Activated T-cell treated with anti-CD3 and anti-CD28 coated beads for 4 hours (primary cell): ENCODE measurements around the gene SERINC3.
"Not testable (repeated sequence)": the region's sequence is repeated elsewhere in the genome, so short reads cannot be mapped to it uniquely, and the experiment has no call there.

Experiments
- DNase-seq: peaks from one replicate; pipeline ENCODE4 v3.0.0-alpha.2; 2020

SERINC3 gene

DNA sequence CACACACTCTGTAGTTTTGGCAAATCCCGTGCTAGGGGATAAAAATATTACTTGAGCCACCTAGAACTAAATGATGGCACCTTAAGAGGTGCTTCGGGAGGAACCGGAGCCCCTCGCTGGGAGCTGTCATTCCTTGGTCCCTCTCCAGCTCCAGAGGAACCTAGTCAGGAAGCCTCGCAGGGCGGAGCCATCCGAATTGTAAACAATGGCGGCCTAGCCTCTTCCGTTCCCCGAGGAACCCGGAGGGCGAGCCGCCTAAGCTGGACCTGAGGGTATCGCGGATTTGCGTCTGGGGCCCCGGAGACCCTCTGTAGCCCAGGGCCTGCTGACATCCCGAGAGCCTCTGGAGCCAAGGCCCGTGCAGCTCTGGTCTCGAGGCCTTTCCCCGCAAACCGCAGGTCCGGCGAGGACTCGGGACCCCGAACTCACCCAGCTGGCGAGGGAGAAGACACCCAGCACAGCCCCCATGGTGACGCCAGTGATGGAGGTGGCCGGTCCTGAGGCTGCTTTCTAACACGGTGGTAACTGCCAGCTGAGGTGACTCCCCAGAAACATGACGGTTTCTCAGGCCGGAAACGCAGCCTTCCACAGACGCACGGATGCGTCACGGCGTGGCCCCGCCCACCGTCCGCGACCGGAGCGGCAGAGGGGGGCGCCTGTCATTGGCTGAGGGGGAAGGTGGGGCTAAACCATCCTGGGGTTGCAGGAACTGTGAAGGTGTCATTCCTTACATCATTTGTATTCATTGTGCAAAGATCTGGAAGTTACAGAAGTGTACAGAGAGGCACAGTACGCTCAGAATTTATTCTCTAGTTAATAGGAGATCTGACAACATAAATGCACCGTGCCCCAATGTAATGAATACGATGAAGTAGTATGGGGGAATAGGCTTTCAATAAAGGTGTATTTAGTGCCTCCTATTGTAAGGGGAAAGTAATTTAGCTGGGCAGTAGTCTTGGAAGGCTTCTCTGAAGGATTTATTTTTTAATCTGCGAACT, at the start of gene SERINC3:
TSS of gene SERINC3 (minus strand) at position 587 of the 998 bp plus-strand sequence. CDS start at position 468, 119 bp downstream.
- DNase-seq: peak; percentile 96

DNA sequence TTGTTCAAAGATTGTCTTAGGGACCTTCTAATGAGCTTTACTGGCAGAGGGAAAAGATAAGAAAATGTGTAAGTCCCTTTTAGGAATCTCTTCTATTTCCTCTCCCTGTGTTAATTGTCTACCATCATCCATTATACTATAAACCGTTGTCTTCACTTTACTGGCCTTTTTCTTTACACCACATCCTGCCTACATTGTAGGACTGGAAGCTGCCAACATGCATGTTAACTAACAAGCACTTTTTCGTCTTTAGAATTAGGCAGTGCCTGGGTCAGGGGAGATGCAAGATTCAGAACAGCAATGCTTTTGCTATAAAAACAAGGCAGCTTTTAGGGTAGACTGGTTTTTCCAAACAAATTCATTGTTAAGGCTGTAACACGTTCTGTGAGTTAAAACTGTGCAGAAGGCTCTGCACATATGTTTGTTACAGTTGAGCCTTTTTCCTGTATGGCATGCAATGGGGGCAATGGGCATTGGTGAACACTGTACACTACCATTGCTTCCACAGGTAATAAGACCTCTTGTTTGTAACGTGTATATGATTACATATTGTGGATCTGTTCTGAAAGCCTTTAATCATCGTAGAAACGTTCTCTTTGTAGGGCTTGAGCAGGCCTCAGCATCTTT, 49.6 kb upstream of the SERINC3 start:
- no peak for DNase-seq

DNA sequence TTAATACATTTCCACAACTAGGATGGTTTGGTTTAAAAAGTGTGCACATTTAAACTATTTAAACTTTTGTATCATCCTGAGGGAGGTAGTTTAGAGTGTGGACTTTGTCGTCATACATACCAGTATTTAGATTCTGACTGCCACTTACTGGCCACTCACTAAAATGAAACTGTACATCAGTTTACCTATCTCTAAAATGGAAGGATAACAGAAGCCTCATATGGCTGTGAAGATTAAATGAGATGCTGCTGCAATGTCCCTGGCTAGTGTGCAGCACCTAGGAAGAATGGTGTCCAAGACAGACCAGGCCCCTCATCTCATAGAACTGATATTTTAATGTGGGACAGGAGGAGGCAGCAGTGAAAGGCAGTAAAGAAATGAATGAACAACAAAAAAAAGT, 48.5 kb upstream of the SERINC3 start:
- no peak for DNase-seq

DNA sequence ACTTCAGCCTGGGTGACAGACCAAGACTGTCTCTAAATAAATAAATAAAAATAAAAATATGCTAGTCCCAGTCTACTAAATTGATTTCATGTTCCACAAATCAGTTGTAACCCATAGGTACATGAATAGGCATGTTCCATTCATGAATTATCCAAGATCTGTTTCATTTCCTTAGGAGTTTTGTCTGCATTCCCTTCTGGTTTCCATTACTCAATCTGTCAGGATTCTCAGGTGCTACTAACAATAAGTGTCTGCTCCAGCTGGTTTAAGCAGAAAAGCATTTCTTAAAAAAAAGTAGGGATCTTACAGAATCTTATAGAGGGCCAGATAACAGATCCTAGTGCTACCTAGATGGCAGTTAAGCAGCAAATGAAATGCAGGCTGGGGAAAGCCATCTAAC, 44.9 kb upstream of the SERINC3 start:
- DNase-seq: no peak

DNA sequence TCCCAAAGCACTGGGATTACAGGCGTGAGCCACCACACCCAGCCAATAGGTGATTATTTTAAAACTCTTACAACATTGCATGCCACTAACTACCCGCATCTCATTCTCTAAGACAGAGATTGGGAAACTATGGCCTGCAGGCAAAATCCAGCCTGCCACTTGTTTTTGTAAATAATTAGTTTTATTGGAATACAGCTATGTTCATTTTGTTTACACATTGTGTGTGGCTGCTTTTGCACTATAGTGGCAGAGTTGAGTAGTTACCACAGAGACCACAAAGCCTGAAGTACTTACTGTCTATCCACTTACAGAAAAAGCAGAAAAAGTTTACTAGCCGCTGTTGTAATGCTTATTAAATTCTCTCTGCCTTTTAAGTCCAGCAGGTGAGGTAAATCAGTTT, 44.1 kb upstream of the SERINC3 start:
- DNase-seq: no peak

DNA sequence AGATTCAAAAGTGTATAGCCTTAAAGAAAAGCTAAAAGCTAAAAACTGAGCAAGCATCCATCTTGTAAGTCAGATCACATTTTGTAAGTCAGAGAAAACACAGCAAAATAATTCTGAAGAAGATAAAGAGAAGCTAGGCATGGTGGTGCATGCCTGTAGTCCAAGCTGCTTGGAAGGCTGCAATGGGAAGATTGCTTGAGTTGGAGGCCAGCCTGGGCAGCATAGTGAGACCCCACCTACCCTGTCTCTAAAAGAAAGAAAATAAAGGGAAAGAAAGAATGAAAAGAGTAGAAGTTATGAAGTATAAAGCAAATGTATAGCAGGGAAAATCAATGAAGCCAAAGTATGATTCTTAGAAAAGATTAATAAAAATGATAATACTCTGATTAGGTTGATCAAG, 40.0 kb upstream of the SERINC3 start:
- no peak for DNase-seq

DNA sequence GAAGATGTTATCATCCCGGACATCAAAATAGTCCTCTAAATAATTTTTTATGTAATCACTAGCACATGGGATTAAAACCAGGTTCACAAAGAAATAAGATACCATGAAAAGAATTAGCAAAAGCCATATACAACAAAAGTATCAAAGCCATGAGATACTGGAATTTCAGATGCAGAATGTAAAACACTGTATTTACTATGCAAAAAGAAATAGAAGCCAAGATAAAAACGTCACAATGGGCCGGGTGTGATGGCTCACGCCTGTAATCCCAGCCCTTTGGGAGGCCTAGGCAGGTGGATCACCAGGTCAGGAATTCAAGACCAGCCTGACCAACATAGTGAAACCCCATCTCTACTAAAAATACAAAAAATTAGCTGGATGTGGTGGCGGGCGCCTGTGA, 38.9 kb upstream of the SERINC3 start:
- DNase-seq: not testable (repeated sequence)

DNA sequence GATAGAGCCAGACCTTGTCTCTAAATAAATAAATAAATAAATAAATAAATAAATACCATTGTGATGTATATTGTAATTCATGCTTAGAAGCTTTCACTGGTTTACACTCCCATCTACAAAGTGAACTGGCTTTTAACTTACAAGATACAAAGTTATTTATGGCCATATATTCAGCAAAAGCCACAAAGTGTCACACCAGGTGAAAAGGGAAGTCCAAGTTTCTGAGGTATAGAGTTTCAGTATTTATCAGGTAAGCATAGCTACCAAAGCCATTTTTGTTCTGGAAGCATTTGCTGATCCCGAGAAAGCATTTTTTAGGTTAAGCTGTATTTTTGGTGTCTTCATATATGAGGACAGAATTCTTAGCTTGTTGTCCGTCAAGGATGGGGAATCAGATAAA, 38.4 kb upstream of the SERINC3 start:
- no peak for DNase-seq

DNA sequence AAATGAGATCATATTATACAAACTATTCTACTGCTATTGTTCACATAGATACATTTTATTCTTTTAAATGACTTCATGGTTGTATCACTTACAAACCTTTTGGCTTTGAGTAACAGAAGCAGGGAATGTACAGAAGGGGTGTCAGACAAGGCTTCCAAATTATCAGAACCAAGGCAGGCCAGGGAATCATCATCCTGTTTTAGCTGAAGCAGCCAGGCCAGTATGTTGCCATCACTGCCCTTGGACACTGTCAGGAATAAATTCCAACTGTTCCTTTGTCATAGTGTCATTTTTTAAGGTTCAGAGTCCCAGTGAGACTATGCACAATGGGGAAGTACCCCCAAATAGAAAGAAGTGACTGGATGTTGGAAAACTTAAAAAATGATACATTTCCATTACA, 37.4 kb upstream of the SERINC3 start:
- no peak for DNase-seq

DNA sequence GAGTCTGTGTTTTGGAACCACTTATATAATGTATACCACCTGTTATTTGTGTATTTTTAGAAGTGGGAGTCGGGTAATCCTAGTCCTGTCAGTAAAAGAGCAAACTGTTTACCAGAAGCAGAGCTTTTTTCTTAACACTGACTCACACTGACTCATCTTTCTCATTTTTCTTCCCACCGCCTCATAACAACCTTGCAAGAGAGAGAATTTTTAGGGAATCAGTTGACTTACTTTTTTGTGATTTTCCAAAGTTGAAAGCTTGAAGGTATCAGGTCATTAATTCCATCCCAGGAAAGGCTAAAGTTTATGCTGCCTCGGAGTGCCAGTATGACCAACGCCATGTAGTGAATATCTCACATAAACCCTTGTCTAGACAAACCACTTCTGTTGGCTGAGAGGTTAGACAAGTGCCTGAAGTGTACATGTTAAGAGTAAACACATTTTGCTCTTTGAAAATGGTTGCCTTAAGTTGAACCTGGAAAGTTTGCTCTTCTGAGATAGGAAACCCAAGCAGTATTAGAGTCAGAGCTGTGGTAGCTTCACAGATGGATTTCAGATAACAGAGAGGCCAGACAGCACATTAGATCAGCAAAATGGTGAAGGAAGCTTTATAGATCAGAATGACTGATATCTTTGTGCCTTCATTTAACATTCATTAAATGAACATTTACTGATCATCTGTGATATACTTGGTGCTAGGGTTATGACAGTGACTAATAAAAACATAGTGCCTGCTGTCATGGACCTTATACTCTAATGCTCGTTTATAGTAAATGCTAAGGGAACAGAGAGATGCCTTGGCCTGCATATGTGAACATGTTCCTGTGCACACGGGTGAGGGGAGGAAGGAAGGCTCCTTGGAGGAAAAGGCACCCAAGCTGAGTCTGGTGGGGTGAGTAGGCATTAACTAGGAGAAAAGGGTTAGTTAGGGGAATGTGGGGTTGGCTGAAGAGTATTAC, 31.4 kb upstream of the SERINC3 start:
- DNase-seq: no peak

DNA sequence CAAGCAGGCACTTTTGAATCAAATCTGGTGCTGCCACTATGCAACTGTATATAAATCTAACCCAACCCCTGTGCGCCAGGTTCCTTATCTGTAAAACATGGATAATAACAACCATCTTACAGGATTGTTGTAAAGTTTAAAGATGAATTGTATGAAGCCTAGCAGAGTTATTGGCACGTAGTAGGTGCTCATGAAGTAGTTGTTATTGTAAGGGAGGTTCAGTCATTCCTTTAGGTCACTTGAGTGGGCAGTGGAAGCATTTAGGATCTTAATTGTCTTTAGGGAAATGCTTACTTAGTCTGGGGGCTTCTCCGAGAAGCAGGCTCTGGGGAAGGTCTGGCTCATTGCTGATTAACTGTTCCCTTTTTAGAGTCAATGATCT, 30.7 kb upstream of the SERINC3 start:
- no peak for DNase-seq

DNA sequence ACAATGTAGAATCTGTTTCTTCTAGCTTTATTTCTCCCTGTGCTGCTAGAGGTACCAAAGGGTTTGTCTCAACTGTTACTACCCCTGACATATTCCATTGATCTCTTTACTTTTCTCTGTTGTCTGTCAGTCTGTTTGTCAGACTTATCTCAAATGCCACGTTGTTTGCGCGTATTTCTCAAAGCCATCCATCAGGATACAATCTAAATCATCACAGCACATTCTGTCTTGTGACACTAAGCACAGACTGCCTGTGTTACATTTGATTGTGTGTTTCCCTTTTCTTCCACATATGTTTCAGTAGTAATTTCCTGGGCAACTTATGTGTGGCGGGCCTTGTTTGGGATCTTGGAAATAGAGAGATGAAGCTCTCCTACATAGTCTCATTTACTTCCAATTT, 30.2 kb upstream of the SERINC3 start:
- no peak for DNase-seq

DNA sequence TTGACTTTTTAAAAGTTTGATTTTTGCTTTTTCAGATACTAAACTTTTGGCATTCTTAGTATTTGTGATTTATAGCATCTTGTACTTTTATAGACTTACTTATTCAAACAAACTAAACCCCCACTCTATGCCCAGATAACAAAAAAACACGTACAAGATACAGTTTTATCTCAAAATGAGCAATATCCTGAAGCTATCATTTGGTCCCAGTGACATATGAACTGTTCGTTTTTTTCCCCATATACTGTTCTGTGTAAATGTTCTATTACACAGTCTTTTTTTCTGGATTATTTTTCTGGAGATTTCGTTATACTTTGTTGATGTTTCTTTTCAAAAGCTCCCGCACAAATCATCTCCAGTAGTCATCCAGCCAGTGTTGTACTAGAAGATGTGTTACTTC, 27.3 kb upstream of the SERINC3 start:
- DNase-seq: no peak

DNA sequence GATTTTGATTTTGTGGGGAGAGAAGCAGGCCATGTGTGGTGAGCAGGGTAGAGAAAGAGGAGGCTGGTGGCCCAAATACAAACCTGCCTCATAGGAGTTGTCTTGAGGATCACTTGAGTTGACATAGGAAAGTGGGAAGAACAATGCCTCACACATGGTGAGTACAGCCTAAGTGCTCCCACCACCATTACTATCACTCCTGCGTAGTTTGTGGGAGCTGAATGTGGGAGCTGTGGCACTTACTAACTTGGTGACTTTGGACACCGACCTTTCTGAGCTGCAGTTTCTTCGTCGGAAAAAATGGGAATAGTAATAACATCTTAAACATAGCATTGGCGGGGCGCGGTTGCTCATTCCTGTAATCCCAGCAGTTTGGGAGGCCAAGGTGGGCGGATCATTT, 25.5 kb upstream of the SERINC3 start:
- no peak for DNase-seq

DNA sequence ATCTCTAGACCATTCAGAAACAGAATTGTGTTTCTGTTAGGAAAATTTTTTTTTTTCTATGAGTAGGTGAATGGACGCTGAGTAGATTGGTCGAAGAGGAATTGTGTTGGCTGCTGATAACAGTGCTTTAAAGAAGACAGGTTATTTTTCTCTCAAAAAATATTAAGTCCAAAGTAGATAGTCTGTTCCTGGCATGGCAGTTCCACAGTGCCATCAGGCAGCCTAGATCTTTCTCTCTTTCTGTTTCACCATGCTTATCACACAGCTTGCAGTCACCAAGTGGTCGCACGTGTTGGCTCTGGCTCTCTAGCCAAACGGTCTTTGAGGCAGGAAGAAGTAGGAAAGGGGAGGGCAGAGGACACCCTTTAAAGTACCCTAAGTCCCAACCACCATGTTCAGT, 22.4 kb upstream of the SERINC3 start:
- DNase-seq: no peak

DNA sequence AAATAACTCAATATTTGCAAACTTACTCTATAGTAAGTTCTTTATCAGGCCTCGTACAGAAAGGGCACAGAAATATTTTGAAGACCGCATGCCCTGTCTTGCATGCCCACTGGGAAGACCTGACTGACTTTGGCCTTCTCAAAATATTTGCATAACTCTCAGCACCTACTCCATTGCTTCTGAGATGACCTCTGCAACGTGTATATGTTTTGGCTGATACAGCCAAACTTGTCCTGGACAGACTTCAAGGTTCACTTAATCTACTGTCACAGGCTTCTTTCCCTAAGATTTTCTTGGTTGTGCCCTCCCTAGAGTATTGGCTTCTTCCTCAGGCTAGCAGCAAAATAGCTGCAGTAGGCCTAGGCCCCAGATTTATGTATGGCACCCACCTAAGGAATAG, 21.5 kb upstream of the SERINC3 start:
- no peak for DNase-seq

DNA sequence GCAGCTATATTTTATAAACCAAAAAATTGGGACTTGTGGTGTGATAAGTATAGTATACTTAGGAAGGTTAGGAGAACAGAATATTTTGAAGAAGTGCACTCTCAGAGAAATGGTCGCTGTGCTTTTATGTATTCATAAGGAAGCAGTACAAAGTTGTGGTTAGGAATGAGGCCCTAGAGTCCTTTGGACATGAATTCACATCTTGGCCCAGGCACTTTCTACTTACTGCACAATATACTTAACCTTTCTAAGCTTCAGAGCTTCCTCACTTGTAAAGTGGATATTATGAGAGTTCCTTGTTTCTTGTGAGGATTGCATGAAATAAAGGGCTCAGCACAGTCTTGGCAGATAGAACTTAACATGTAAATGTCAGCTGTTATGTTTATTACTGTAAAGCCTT, 21.0 kb upstream of the SERINC3 start:
- no peak for DNase-seq

DNA sequence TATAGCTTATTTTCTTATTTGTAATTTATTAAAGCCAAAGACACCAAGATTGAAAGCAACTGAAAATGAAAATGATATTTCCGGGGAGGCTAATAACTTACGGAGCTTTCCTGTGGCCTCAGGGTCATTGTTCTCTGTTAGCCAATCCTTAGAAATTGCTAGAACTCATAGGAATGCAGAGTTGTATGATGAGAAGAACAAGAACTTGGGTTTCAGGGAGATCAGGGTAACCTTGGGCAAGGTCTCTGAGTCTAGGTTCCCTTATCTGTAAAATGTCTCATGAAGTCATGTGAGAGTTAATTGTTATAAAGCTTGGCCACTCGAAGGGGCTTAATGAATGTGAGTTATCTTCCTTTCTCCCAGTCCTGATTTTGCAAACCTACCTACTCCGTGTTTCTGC, 20.1 kb upstream of the SERINC3 start:
- no peak for DNase-seq

DNA sequence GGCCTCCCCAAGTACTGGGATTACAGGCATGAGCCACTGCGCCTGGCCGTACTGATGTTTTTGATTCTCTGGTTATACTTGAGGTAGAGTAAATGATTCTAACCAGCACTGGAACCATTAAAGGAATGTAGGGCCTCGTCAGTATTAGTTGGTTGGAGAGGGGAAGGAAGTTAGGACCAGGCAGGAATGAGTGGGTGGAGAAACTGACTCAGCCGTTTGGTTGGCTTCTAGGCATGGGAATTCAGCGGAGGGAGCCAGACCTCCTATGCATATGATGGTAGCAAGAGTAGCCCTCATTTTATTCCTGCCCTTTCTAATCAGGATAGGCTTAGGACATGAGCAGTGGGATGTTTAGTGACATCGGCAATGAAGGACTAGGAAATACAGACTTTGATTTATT, 19.0 kb upstream of the SERINC3 start:
- no peak for DNase-seq

DNA sequence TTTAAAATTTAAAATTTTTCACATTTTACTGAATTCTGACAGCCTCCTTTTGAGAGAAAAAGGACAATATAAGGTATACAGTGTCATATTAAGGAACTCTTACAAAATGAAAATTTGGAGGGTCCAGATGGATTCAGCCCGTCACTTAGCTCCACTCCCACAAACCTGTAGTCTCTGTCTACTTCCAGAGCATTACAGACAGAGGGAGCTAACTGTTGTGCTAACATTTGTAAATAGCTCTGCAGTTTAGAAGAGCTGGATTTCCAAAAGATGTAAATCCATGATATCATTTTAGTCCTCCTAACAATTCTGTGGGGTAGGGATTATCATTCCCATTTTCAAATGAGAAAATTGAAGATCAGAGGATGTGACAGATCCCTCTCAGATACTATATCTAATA, 16.1 kb upstream of the SERINC3 start:
- DNase-seq: no peak

DNA sequence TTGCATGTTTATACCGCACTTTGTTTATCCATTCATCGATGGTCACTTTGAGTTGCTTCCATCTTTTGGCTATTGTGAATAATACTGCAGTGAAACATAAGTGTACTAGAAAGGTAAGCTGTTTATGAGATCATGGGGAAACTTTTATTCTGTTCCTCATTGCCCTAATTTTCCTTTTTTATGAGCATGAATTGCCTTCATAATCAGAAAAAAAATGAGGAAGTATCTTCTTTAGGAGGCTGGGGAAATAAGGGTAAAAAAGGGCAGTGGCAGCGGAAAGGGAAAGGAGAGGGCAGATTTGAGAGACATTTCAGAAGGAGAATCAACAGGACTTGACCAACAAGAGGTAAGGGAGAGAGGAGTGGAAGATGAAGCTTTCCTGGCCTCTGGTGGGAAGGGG, 14.3 kb upstream of the SERINC3 start:
- DNase-seq: no peak

DNA sequence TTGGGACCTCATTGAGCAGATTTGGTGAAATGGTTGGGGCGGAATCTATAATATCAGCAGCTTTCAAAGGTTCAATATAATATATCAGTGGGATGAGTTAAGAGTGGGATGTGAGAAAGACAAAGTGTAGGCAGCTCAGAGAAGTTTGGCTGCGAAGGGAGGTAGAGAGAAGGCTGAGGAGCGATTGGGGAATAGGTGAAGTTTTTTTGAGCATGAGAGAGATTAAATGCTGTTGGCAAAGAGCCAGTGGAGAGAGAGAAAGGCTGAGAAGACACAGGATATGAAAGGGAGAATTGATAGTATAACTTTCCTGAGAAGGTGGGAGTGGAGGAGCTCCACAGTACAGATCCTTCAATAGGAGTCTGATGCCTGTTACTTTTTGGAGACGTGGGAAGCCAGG, 12.1 kb upstream of the SERINC3 start:
- no peak for DNase-seq

DNA sequence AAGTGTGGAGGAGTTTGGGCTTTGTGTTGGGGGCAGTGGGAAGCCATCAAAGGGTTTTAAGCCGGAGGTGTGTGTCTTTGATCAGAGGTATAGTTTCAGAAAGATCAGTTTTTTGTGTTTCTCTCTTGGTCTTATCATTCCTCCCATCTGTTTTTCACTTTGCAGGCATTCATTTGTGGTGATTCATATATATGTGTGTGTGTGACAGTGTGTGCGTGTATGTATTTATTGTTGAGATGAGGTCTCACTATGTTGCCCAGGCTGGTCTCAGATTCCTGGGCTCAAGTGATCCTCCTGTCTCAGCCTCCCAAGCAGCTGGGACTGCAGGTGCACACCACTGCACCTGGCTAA, 11.1 kb upstream of the SERINC3 start:
- no peak for DNase-seq
